Activated naive CD8-positive, alpha-beta T cell (primary cell): Measurements from ENCODE around the gene PDCD1.

ENCODE experiments used
- H3K27ac Mint-ChIP-seq: one replicate; pipeline ENCODE4 v1.8.0; 2021; ENCODE audit warnings: mixed read lengths
- H3K27me3 Mint-ChIP-seq: one replicate; pipeline ENCODE4 v1.8.0; 2021; ENCODE audit warnings: mixed read lengths
- H3K36me3 Mint-ChIP-seq: one replicate; pipeline ENCODE4 v1.8.0; 2021; ENCODE audit warnings: mixed read lengths
- H3K4me1 Mint-ChIP-seq: one replicate; pipeline ENCODE4 v1.8.0; 2021; ENCODE audit warnings: low read depth, mixed read lengths
- H3K4me3 Mint-ChIP-seq: one replicate; pipeline ENCODE4 v1.8.0; 2021; ENCODE audit warnings: mild to moderate bottlenecking, mixed read lengths
- H3K9me3 Mint-ChIP-seq: one replicate; pipeline ENCODE4 v1.8.0; 2021; ENCODE audit warnings: low read depth, mixed read lengths

The PDCD1 gene

GRCh38 chr2:241890524-241891235 lies 32.0 kb upstream of the PDCD1 start:
- H3K36me3 Mint-ChIP-seq, result peaks cover 3% of the 10 kb centered on the region
- H3K27ac Mint-ChIP-seq, result no peak overlapping the region
- H3K9me3 Mint-ChIP-seq, result no peaks in the 10 kb centered on the region
- no peak overlapping the region for H3K4me3 Mint-ChIP-seq
- H3K27me3 Mint-ChIP-seq, result no peaks in the 10 kb centered on the region
- H3K4me1 Mint-ChIP-seq, result peaks cover 28% of the 10 kb centered on the region

GRCh38 chr2:241888641-241889040 lies 29.9 kb upstream of the PDCD1 start:
- H3K27ac Mint-ChIP-seq, result peak overlapping the region; percentile 69
- no peaks in the 10 kb centered on the region for H3K9me3 Mint-ChIP-seq
- H3K36me3 Mint-ChIP-seq, result peaks cover 5% of the 10 kb centered on the region
- no peaks in the 10 kb centered on the region for H3K27me3 Mint-ChIP-seq
- H3K4me1 Mint-ChIP-seq, result peaks cover 36% of the 10 kb centered on the region
- H3K4me3 Mint-ChIP-seq, result no peak overlapping the region

- Mint-ChIP-seq H3K9me3 (no peaks in the 10 kb centered on the region), H3K36me3 (peaks cover 5% of the 10 kb centered on the region), H3K4me3 (no peak overlapping the region), H3K27me3 (no peaks in the 10 kb centered on the region), H3K27ac (no peak overlapping the region), H3K4me1 (peaks cover 40% of the 10 kb centered on the region)
Observed at GRCh38 chr2:241887806-241888522, 29.3 kb upstream of the PDCD1 start.

GRCh38 chr2:241886840-241887447 lies 28.2 kb upstream of the PDCD1 start:
- Mint-ChIP-seq H3K4me1 (peaks cover 50% of the 10 kb centered on the region), H3K27ac (no peak overlapping the region), H3K4me3 (no peak overlapping the region), H3K27me3 (no peaks in the 10 kb centered on the region), H3K36me3 (peaks cover 5% of the 10 kb centered on the region), H3K9me3 (no peaks in the 10 kb centered on the region)

- no peaks in the 10 kb centered on the region for H3K27me3 Mint-ChIP-seq
- peak overlapping the region; percentile 54 for H3K27ac Mint-ChIP-seq
- H3K4me3 Mint-ChIP-seq, result no peak overlapping the region
- peaks cover 5% of the 10 kb centered on the region for H3K36me3 Mint-ChIP-seq
- H3K4me1 Mint-ChIP-seq, result peaks cover 52% of the 10 kb centered on the region
- no peaks in the 10 kb centered on the region for H3K9me3 Mint-ChIP-seq
Observed at GRCh38 chr2:241885946-241886643, 27.4 kb upstream of the PDCD1 start.

- H3K4me1 Mint-ChIP-seq, result peaks cover 56% of the 10 kb centered on the region
- H3K36me3 Mint-ChIP-seq, result peaks cover 5% of the 10 kb centered on the region
- no peak overlapping the region for H3K27ac Mint-ChIP-seq
- no peak overlapping the region for H3K4me3 Mint-ChIP-seq
- H3K27me3 Mint-ChIP-seq, result no peaks in the 10 kb centered on the region
- no peaks in the 10 kb centered on the region for H3K9me3 Mint-ChIP-seq
Observed at GRCh38 chr2:241885291-241885945, 26.7 kb upstream of the PDCD1 start.

GRCh38 chr2:241884951-241885290 lies 26.2 kb upstream of the PDCD1 start:
- Mint-ChIP-seq H3K4me3 (no peak overlapping the region), H3K27ac (no peak overlapping the region), H3K27me3 (no peaks in the 10 kb centered on the region), H3K9me3 (no peaks in the 10 kb centered on the region), H3K36me3 (peaks cover 5% of the 10 kb centered on the region), H3K4me1 (peaks cover 57% of the 10 kb centered on the region)

- no peaks in the 10 kb centered on the region for H3K9me3 Mint-ChIP-seq
- peak overlapping the region; percentile 97 for H3K27ac Mint-ChIP-seq
- H3K4me1 Mint-ChIP-seq, result peaks cover 42% of the 10 kb centered on the region
Observed at GRCh38 chr2:241882091-241882625, 23.5 kb upstream of the PDCD1 start.

GRCh38 chr2:241880311-241881073 lies 21.8 kb upstream of the PDCD1 start:
- no peaks in the 10 kb centered on the region for H3K27me3 Mint-ChIP-seq
- H3K4me1 Mint-ChIP-seq, result peaks cover 31% of the 10 kb centered on the region
- peak overlapping the region; percentile 97 for H3K27ac Mint-ChIP-seq
- H3K36me3 Mint-ChIP-seq, result peaks cover 2% of the 10 kb centered on the region
- H3K9me3 Mint-ChIP-seq, result no peaks in the 10 kb centered on the region
- H3K4me3 Mint-ChIP-seq, result peak overlapping the region; percentile 95

More at GRCh38 chr2:241882091-241882625, 23.5 kb upstream of the PDCD1 start:
- H3K27me3 Mint-ChIP-seq, result no peaks in the 10 kb centered on the region
- peak overlapping the region; percentile 95 for H3K4me3 Mint-ChIP-seq
- peaks cover 5% of the 10 kb centered on the region for H3K36me3 Mint-ChIP-seq

- no peak overlapping the region for H3K4me3 Mint-ChIP-seq
- no peaks in the 10 kb centered on the region for H3K9me3 Mint-ChIP-seq
- H3K4me1 Mint-ChIP-seq, result peaks cover 28% of the 10 kb centered on the region
- H3K27ac Mint-ChIP-seq, result no peak overlapping the region
- H3K27me3 Mint-ChIP-seq, result no peaks in the 10 kb centered on the region
- H3K36me3 Mint-ChIP-seq, result peaks cover under 1% of the 10 kb centered on the region
Observed at GRCh38 chr2:241879326-241879725, 20.6 kb upstream of the PDCD1 start.

- Mint-ChIP-seq H3K36me3 (no peaks in the 10 kb centered on the region), H3K27me3 (no peaks in the 10 kb centered on the region), H3K9me3 (no peaks in the 10 kb centered on the region), H3K27ac (no peak overlapping the region), H3K4me3 (no peak overlapping the region), H3K4me1 (peaks cover 23% of the 10 kb centered on the region)
Observed at GRCh38 chr2:241877989-241878970, 19.6 kb upstream of the PDCD1 start.

- Mint-ChIP-seq H3K36me3 (no peaks in the 10 kb centered on the region), H3K4me3 (no peak overlapping the region), H3K9me3 (no peaks in the 10 kb centered on the region), H3K4me1 (peaks cover 14% of the 10 kb centered on the region), H3K27ac (no peak overlapping the region), H3K27me3 (no peaks in the 10 kb centered on the region)
Observed at GRCh38 chr2:241877197-241877685, 18.5 kb upstream of the PDCD1 start.
